WTC11 (cell line): ENCODE results near the gene PTPRC. TPM values are rescaled to one million over a fixed set of nuclear protein-coding genes. Genes with fewer than 3 reads are reported as not detected.

ENCODE experiments used
- ATAC-seq: fragments of 200-7000 bp; cut with Tn5 transposase; 2 replicates; pipeline ENCODE4 v1.10.0; 2021; ENCODE audit warnings: mild to moderate bottlenecking, moderate library complexity
- CTCF ChIA-PET: fragments of 300-600 bp; sonication (Branson Sonifier 250); formaldehyde crosslinking; loops from one replicate; lab custom pipeline; 2021; ENCODE audit warnings: antibody characterized with exemption; lab: Charles Lee
- POLR2A ChIA-PET: fragments of 350-600 bp; sonication (Branson Sonifier 250); formaldehyde crosslinking; loops from one replicate; lab custom pipeline; 2021; ENCODE audit warnings: antibody characterized with exemption; lab: Charles Lee
- DNase-seq: peaks from one replicate; pipeline ENCODE4 v3.0.0; 2021; ENCODE audit warnings: low spot score
- H3K27ac Mint-ChIP-seq: 2 replicates; pipeline ENCODE4 v1.8.0; 2021; ENCODE audit warnings: mixed read lengths
- H3K27me3 Mint-ChIP-seq: 2 replicates; pipeline ENCODE4 v1.8.0; 2021; ENCODE audit warnings: low read depth, mild to moderate bottlenecking, moderate library complexity, mixed read lengths
- H3K36me3 Mint-ChIP-seq: 2 replicates; pipeline ENCODE4 v1.8.0; 2021; ENCODE audit warnings: mixed read lengths
- H3K4me1 Mint-ChIP-seq: 2 replicates; pipeline ENCODE4 v1.8.0; 2022; ENCODE audit warnings: mixed read lengths
- H3K4me3 Mint-ChIP-seq: 2 replicates; pipeline ENCODE4 v1.8.0; 2021; ENCODE audit warnings: mild to moderate bottlenecking, moderate library complexity, mixed read lengths
- H3K9me3 Mint-ChIP-seq: 2 replicates; pipeline ENCODE4 v1.8.0; 2021; ENCODE audit warnings: mixed read lengths
- ATF1 ChIP-seq: sonication (generic); formaldehyde crosslinking; IDR thresholded peaks from 2 replicates; pipeline ENCODE4 v1.8.1; 2023; ENCODE audit warnings: mild to moderate bottlenecking, moderate library complexity, missing genetic modification reagents
- CBFB ChIP-seq: sonication (generic); formaldehyde crosslinking; IDR thresholded peaks from 2 replicates; pipeline ENCODE4 v1.8.1; 2022; ENCODE audit warnings: mild to moderate bottlenecking, low read depth, missing genetic modification reagents
- CTCF ChIP-seq: fragments of 200-600 bp; IDR thresholded peaks from 2 replicates; pipeline ENCODE4 v1.8.0; 2022; ENCODE audit warnings: antibody characterized with exemption
- E2F1 ChIP-seq: sonication (generic); formaldehyde crosslinking; IDR thresholded peaks from 2 replicates; pipeline ENCODE4 v1.8.0; 2022; ENCODE audit warnings: mild to moderate bottlenecking, missing genetic modification reagents
- E2F4 ChIP-seq: sonication (generic); formaldehyde crosslinking; IDR thresholded peaks from 2 replicates; pipeline ENCODE4 v1.8.1; 2022; ENCODE audit warnings: low read depth, mild to moderate bottlenecking, moderate library complexity, missing genetic modification reagents, borderline replicate concordance
- ESRRA ChIP-seq: sonication (generic); formaldehyde crosslinking; IDR thresholded peaks from 2 replicates; pipeline ENCODE4 v1.8.1; 2022; ENCODE audit warnings: mild to moderate bottlenecking, missing genetic modification reagents, borderline replicate concordance
- FOXP4 ChIP-seq: sonication (generic); formaldehyde crosslinking; IDR thresholded peaks from 2 replicates; pipeline ENCODE4 v1.8.0; 2022; ENCODE audit warnings: mild to moderate bottlenecking, missing genetic modification reagents
- GTF2I ChIP-seq: fragments of 250-450 bp; sonication (Bioruptor Pico); conservative IDR thresholded peaks from 2 replicates; pipeline ENCODE4 v1.4.0; 2021; ENCODE audit warnings: mild to moderate bottlenecking
- IRF2 ChIP-seq: sonication (generic); formaldehyde crosslinking; IDR thresholded peaks from 2 replicates; pipeline ENCODE4 v1.8.0; 2022; ENCODE audit warnings: low read depth, missing genetic modification reagents, borderline replicate concordance
- JUN ChIP-seq: sonication (generic); formaldehyde crosslinking; IDR thresholded peaks from 2 replicates; pipeline ENCODE4 v1.8.0; 2023; ENCODE audit warnings: mild to moderate bottlenecking, missing genetic modification reagents
- MAX ChIP-seq: sonication (generic); formaldehyde crosslinking; IDR thresholded peaks from 2 replicates; pipeline ENCODE4 v1.8.0; 2022; ENCODE audit warnings: mild to moderate bottlenecking, missing genetic modification reagents
- NFE2L1 ChIP-seq: sonication (generic); formaldehyde crosslinking; IDR thresholded peaks from 2 replicates; pipeline ENCODE4 v1.8.1; 2023; ENCODE audit warnings: missing genetic modification reagents
- NR3C1 ChIP-seq: sonication (generic); formaldehyde crosslinking; conservative IDR thresholded peaks from 2 replicates; pipeline ENCODE4 v1.8.1; 2023; ENCODE audit warnings: low read depth, mild to moderate bottlenecking, missing genetic modification reagents
- PRDM15 ChIP-seq: sonication (generic); formaldehyde crosslinking; IDR thresholded peaks from 2 replicates; pipeline ENCODE4 v1.8.0; 2022; ENCODE audit warnings: missing genetic modification reagents
- TEAD4 ChIP-seq: sonication (generic); formaldehyde crosslinking; IDR thresholded peaks from 2 replicates; pipeline ENCODE4 v1.8.0; 2022; ENCODE audit warnings: mild to moderate bottlenecking, missing genetic modification reagents
- USF2 ChIP-seq: sonication (generic); formaldehyde crosslinking; IDR thresholded peaks from 2 replicates; pipeline ENCODE4 v1.8.1; 2023; ENCODE audit warnings: mild to moderate bottlenecking, missing genetic modification reagents, moderate library complexity
- ZNF416 ChIP-seq: fragments of 250-450 bp; sonication (Bioruptor Pico); IDR thresholded peaks from 2 replicates; pipeline ENCODE4 v1.9.0; 2021; ENCODE audit warnings: mild to moderate bottlenecking, inconsistent platforms
- total RNA-seq: library from RNA; stranded (reverse); gene quantifications from 3 replicates; pipeline ENCODE4 v1.2.3, GENCODE V29; 2021

The PTPRC gene
- total RNA-seq, 1 experiment from 2014 or later: 1.4 TPM

- DNase-seq: no peak
- Mint-ChIP-seq H3K4me1 (no peaks in the 10 kb centered on the region), H3K9me3 (peaks cover 25% of the 10 kb centered on the region), H3K4me3 (no peak overlapping the region), H3K27me3 (no peaks in the 10 kb centered on the region), H3K36me3 (peaks cover 24% of the 10 kb centered on the region), H3K27ac (no peak overlapping the region)
- CTCF ChIA-PET: interaction anchor here (1.2 kb wide), 1 partner anchor 10 kb away, joined by 4 read pairs; no protein-coding TSS in a partner anchor
- POLR2A ChIA-PET: no interaction called here
- no peak for ATAC-seq
- TF ChIP-seq FOXP4 (CRISPR knock-in tag) (no peak), JUN (no peak), ATF1 (CRISPR knock-in tag) (no peak), ESRRA (CRISPR knock-in tag) (no peak), IRF2 (CRISPR knock-in tag) (no peak), TEAD4 (no peak), MAX (no peak), NR3C1 (CRISPR knock-in tag) (no peak), USF2 (CRISPR knock-in tag) (no peak), PRDM15 (CRISPR knock-in tag) (no peak), CTCF (no peak), NFE2L1 (CRISPR knock-in tag) (no peak), ZNF416 (CRISPR knock-in tag) (no peak), GTF2I (CRISPR knock-in tag) (no peak), CBFB (CRISPR knock-in tag) (no peak), E2F1 (no peak), E2F4 (CRISPR knock-in tag) (no peak)
Observed at GRCh38 chr1:198798923-198799386, 160.1 kb downstream of the PTPRC start.
